Activated naive CD8-positive, alpha-beta T cell treated with anti-CD3 and anti-CD28 coated beads, Interleukin-2, amount 10 ng/mL, durations not matched to agents 7 days and 5 days (primary cell): Measurements from ENCODE around the gene SPINT2. TPM values are rescaled to one million over a fixed set of nuclear protein-coding genes. Genes with fewer than 3 reads are reported as not detected.
A peak's percentile ranks its signal among the peaks of the same experiment; 100 is the strongest.
"Not testable (repeated sequence)": the region's sequence is repeated elsewhere in the genome, so short reads cannot be mapped to it uniquely, and the experiment has no call there.

ENCODE experiments used
- ATAC-seq: fragments of 150-1000 bp; cut with Tn5 transposase; one replicate; pipeline ENCODE4 v1.10.0; 2021; ENCODE audit warnings: low read depth, moderate library complexity
- POLR2A ChIA-PET: fragments of 350-600 bp; sonication (Branson Sonifier 250); formaldehyde crosslinking; loops from one replicate; lab custom pipeline; 2021; ENCODE audit warnings: antibody characterized with exemption; lab: Charles Lee
- DNase-seq: peaks from one replicate; pipeline ENCODE4 v3.0.0; 2021
- H3K27ac Mint-ChIP-seq: one replicate; pipeline ENCODE4 v1.8.0; 2022; ENCODE audit warnings: mild to moderate bottlenecking, mixed read lengths
- H3K27me3 Mint-ChIP-seq: one replicate; pipeline ENCODE4 v1.8.0; 2022; ENCODE audit warnings: mild to moderate bottlenecking, moderate library complexity, mixed read lengths
- H3K36me3 Mint-ChIP-seq: one replicate; pipeline ENCODE4 v1.8.0; 2021; ENCODE audit warnings: mild to moderate bottlenecking, mixed read lengths
- H3K4me1 Mint-ChIP-seq: one replicate; pipeline ENCODE4 v1.8.0; 2021; ENCODE audit warnings: mixed read lengths
- H3K4me3 Mint-ChIP-seq: one replicate; pipeline ENCODE4 v1.8.0; 2022; ENCODE audit warnings: mild to moderate bottlenecking, moderate library complexity, mixed read lengths
- H3K9me3 Mint-ChIP-seq: one replicate; pipeline ENCODE4 v1.8.0; 2021; ENCODE audit warnings: mixed read lengths
- total RNA-seq, 2 experiments: library from RNA; stranded (reverse); gene quantifications; one replicate each; pipeline ENCODE4 v1.2.3, GENCODE V29; 2021

Gene SPINT2
- total RNA-seq, 2 experiments from 2014 or later, result 50.3 to 60.9 TPM

GRCh38 chr19:38248421-38248820, 16.0 kb upstream of the SPINT2 start:
- Mint-ChIP-seq H3K27me3 (peaks cover 4% of the 10 kb centered on the region), H3K9me3 (no peaks in the 10 kb centered on the region), H3K4me1 (peaks cover 12% of the 10 kb centered on the region), H3K27ac (no peak overlapping the region), H3K36me3 (no peaks in the 10 kb centered on the region), H3K4me3 (no peak overlapping the region)
- POLR2A ChIA-PET, result interaction anchor here (0.5 kb wide), 1 partner anchor 299 kb away, joined by 3 read pairs; no protein-coding TSS in a partner anchor
- ATAC-seq (no peak), DNase-seq (no peak)

GRCh38 chr19:38250428-38250820, 13.9 kb upstream of the SPINT2 start:
- H3K4me3 Mint-ChIP-seq, result no peak overlapping the region
- no peak overlapping the region for H3K27ac Mint-ChIP-seq
- H3K4me1 Mint-ChIP-seq, result peaks cover 6% of the 10 kb centered on the region
- DNase-seq (no peak), ATAC-seq (no peak)
- POLR2A ChIA-PET, result interaction anchor here (1.0 kb wide), 1 partner anchor 15 kb away, joined by 3 read pairs; no protein-coding TSS in a partner anchor
- H3K27me3 Mint-ChIP-seq, result peaks cover 7% of the 10 kb centered on the region
- H3K36me3 Mint-ChIP-seq, result no peaks in the 10 kb centered on the region
- H3K9me3 Mint-ChIP-seq, result no peaks in the 10 kb centered on the region

GRCh38 chr19:38250821-38251563, 13.4 kb upstream of the SPINT2 start:
- Mint-ChIP-seq H3K9me3 (no peaks in the 10 kb centered on the region), H3K4me3 (no peak overlapping the region), H3K4me1 (peaks cover 6% of the 10 kb centered on the region), H3K36me3 (no peaks in the 10 kb centered on the region), H3K27ac (no peak overlapping the region), H3K27me3 (peaks cover 11% of the 10 kb centered on the region)
- ATAC-seq (no peak), DNase-seq (no peak)
- POLR2A ChIA-PET, result interaction anchor here (1.0 kb wide), 1 partner anchor 14 kb away, joined by 3 read pairs; no protein-coding TSS in a partner anchor

GRCh38 chr19:38251564-38252051, 12.8 kb upstream of the SPINT2 start:
- no peak for ATAC-seq
- no peak overlapping the region for H3K4me3 Mint-ChIP-seq
- peaks cover 13% of the 10 kb centered on the region for H3K27me3 Mint-ChIP-seq
- no peaks in the 10 kb centered on the region for H3K9me3 Mint-ChIP-seq
- no peak overlapping the region for H3K27ac Mint-ChIP-seq
- peaks cover 6% of the 10 kb centered on the region for H3K4me1 Mint-ChIP-seq
- POLR2A ChIA-PET, result interaction anchor here (1.0 kb wide), 1 partner anchor 14 kb away, joined by 3 read pairs; no protein-coding TSS in a partner anchor
- no peaks in the 10 kb centered on the region for H3K36me3 Mint-ChIP-seq
- DNase-seq, result no peak

- Mint-ChIP-seq H3K9me3 (no peaks in the 10 kb centered on the region), H3K36me3 (no peaks in the 10 kb centered on the region), H3K27me3 (peaks cover 21% of the 10 kb centered on the region), H3K4me1 (peaks cover 6% of the 10 kb centered on the region), H3K4me3 (no peak overlapping the region), H3K27ac (no peak overlapping the region)
- POLR2A ChIA-PET, result no interaction called here
- DNase-seq, result no peak
- no peak for ATAC-seq
Measured at GRCh38 chr19:38252385-38252784, 12.0 kb upstream of the SPINT2 start.

- Mint-ChIP-seq H3K4me1 (peaks cover 6% of the 10 kb centered on the region), H3K27me3 (peaks cover 25% of the 10 kb centered on the region), H3K36me3 (no peaks in the 10 kb centered on the region), H3K9me3 (no peaks in the 10 kb centered on the region), H3K4me3 (no peak overlapping the region), H3K27ac (no peak overlapping the region)
- POLR2A ChIA-PET, result no interaction called here
- ATAC-seq (no peak), DNase-seq (no peak)
Measured at GRCh38 chr19:38252941-38253691, 11.3 kb upstream of the SPINT2 start.

GRCh38 chr19:38253788-38254187, 10.6 kb upstream of the SPINT2 start:
- no peak for DNase-seq
- Mint-ChIP-seq H3K4me1 (peaks cover 6% of the 10 kb centered on the region), H3K27ac (no peak overlapping the region), H3K4me3 (no peak overlapping the region), H3K27me3 (peaks cover 27% of the 10 kb centered on the region), H3K9me3 (no peaks in the 10 kb centered on the region), H3K36me3 (no peaks in the 10 kb centered on the region)
- POLR2A ChIA-PET, result no interaction called here
- no peak for ATAC-seq

GRCh38 chr19:38255383-38256014, 8.9 kb upstream of the SPINT2 start:
- no peak for ATAC-seq
- DNase-seq, result no peak
- H3K27ac Mint-ChIP-seq, result no peak overlapping the region
- H3K27me3 Mint-ChIP-seq, result peaks cover 27% of the 10 kb centered on the region
- POLR2A ChIA-PET, result interaction anchor here (0.6 kb wide), 1 partner anchor 74 kb away, joined by 3 read pairs; no protein-coding TSS in a partner anchor
- no peaks in the 10 kb centered on the region for H3K36me3 Mint-ChIP-seq
- no peaks in the 10 kb centered on the region for H3K9me3 Mint-ChIP-seq
- H3K4me1 Mint-ChIP-seq, result peaks cover 6% of the 10 kb centered on the region
- H3K4me3 Mint-ChIP-seq, result no peak overlapping the region

- H3K27ac Mint-ChIP-seq, H3K4me3 Mint-ChIP-seq, H3K9me3 Mint-ChIP-seq, DNase-seq, ATAC-seq, POLR2A ChIA-PET, H3K36me3 Mint-ChIP-seq: not testable (repeated sequence)
- peaks cover 11% of the 10 kb centered on the region for H3K27me3 Mint-ChIP-seq
- H3K4me1 Mint-ChIP-seq, result peaks cover 19% of the 10 kb centered on the region
Measured at GRCh38 chr19:38261942-38262341, 2.4 kb upstream of the SPINT2 start.

GRCh38 chr19:38262585-38263268, 1.6 kb upstream of the SPINT2 start:
- POLR2A ChIA-PET, result no interaction called here
- H3K9me3 Mint-ChIP-seq, result no peaks in the 10 kb centered on the region
- H3K36me3 Mint-ChIP-seq, result peaks cover 5% of the 10 kb centered on the region
- H3K27me3 Mint-ChIP-seq, result peaks cover 6% of the 10 kb centered on the region
- DNase-seq, result no peak
- peaks cover 20% of the 10 kb centered on the region for H3K4me1 Mint-ChIP-seq
- no peak for ATAC-seq
- peak overlapping the region; percentile 68 for H3K27ac Mint-ChIP-seq
- peak overlapping the region; percentile 2 for H3K4me3 Mint-ChIP-seq

- peak overlapping the region; percentile 89 for H3K27ac Mint-ChIP-seq
- no peaks in the 10 kb centered on the region for H3K9me3 Mint-ChIP-seq
- peaks cover 5% of the 10 kb centered on the region for H3K36me3 Mint-ChIP-seq
- DNase-seq (peak; percentile 88), ATAC-seq (peak; percentile 77)
- no peaks in the 10 kb centered on the region for H3K27me3 Mint-ChIP-seq
- POLR2A ChIA-PET, result interaction anchor here (1.4 to 2.8 kb wide), 5 partner anchors 10 to 139 kb away, joined by 4 to 14 read pairs (median 5); partner anchors contain the start of genes FAM98C, KCNK6, PSMD8 and YIF1B
- peaks cover 22% of the 10 kb centered on the region for H3K4me1 Mint-ChIP-seq
- H3K4me3 Mint-ChIP-seq, result peak overlapping the region; percentile 82
Measured at GRCh38 chr19:38263689-38264485, 486 bp upstream of the SPINT2 start.
